SK-N-SH treated with all-trans-retinoic acid at 6 μM for 48 hours (cell line): ENCODE results near the gene STK39.

ENCODE experiments used
- ATAC-seq: fragments of 200-7000 bp; cut with Tn5 transposase; 3 replicates; pipeline ENCODE4 v1.9.1; 2020; ENCODE audit warnings: mild to moderate bottlenecking, moderate library complexity
- ARNTL ChIP-seq: fragments of 450-650 bp; formaldehyde crosslinking; IDR thresholded peaks from 2 replicates; pipeline ENCODE4 v1.5.0; 2020; ENCODE audit warnings: low read depth, mild to moderate bottlenecking, moderate library complexity, borderline replicate concordance
- BACH2 ChIP-seq: fragments of 250-450 bp; sonication (Bioruptor Pico); IDR thresholded peaks from 2 replicates; pipeline ENCODE4 v1.9.0; 2021; ENCODE audit warnings: mild to moderate bottlenecking, borderline replicate concordance
- CREB5 ChIP-seq: fragments of 250-450 bp; sonication (Bioruptor Pico); IDR thresholded peaks from 2 replicates; pipeline ENCODE4 v1.5.1; 2020; ENCODE audit warnings: low read depth, mild to moderate bottlenecking, moderate library complexity
- CSDC2 ChIP-seq: fragments of 250-450 bp; sonication (Bioruptor Pico); IDR thresholded peaks from 2 replicates; pipeline ENCODE4 v1.5.0; 2020; ENCODE audit warnings: mild to moderate bottlenecking, moderate library complexity
- CSRNP3 ChIP-seq: fragments of 250-450 bp; sonication (Bioruptor Pico); IDR thresholded peaks from 2 replicates; pipeline ENCODE4 v1.5.1; 2021; ENCODE audit warnings: mild to moderate bottlenecking, moderate library complexity
- ESRRG ChIP-seq: fragments of 250-450 bp; sonication (Bioruptor Pico); IDR thresholded peaks from 2 replicates; pipeline ENCODE4 v1.6.1; 2021; ENCODE audit warnings: mild to moderate bottlenecking
- GLIS3 ChIP-seq: fragments of 250-450 bp; sonication (Bioruptor Pico); IDR thresholded peaks from 2 replicates; pipeline ENCODE4 v1.5.0; 2020; ENCODE audit warnings: mild to moderate bottlenecking, moderate library complexity
- ISL1 ChIP-seq: fragments of 250-450 bp; sonication (Bioruptor Pico); IDR thresholded peaks from 2 replicates; pipeline ENCODE4 v2.1.2; 2022; ENCODE audit warnings: mild to moderate bottlenecking, moderate library complexity
- OSR1 ChIP-seq: fragments of 250-450 bp; sonication (Bioruptor Pico); IDR thresholded peaks from 2 replicates; pipeline ENCODE4 v1.8.0; 2022; ENCODE audit warnings: moderate library complexity, mild to moderate bottlenecking, inconsistent platforms
- POU6F1 ChIP-seq: fragments of 250-450 bp; sonication (Bioruptor Pico); IDR thresholded peaks from 2 replicates; pipeline ENCODE4 v1.8.0; 2021; ENCODE audit warnings: low read depth, mild to moderate bottlenecking, moderate library complexity, borderline replicate concordance
- PPARA ChIP-seq: fragments of 250-450 bp; sonication (Bioruptor Pico); IDR thresholded peaks from 2 replicates; pipeline ENCODE4 v1.5.0; 2020; ENCODE audit warnings: mild to moderate bottlenecking, borderline replicate concordance
- SNAI2 ChIP-seq: fragments of 250-450 bp; sonication (Bioruptor Pico); IDR thresholded peaks from 2 replicates; pipeline ENCODE4 v1.5.0; 2020; ENCODE audit warnings: mild to moderate bottlenecking, moderate library complexity
- TCF4 ChIP-seq: fragments of 250-450 bp; sonication (Bioruptor Pico); IDR thresholded peaks from 2 replicates; pipeline ENCODE4 v1.8.0; 2021; ENCODE audit warnings: mild to moderate bottlenecking, moderate library complexity, borderline replicate concordance
- TOX ChIP-seq: fragments of 250-450 bp; sonication (Bioruptor Pico); IDR thresholded peaks from 2 replicates; pipeline ENCODE4 v1.8.0; 2021; ENCODE audit warnings: mild to moderate bottlenecking, moderate library complexity, borderline replicate concordance
- TSHZ2 ChIP-seq: fragments of 250-450 bp; sonication (Bioruptor Pico); IDR thresholded peaks from 2 replicates; pipeline ENCODE4 v1.5.0; 2020; ENCODE audit warnings: mild to moderate bottlenecking, moderate library complexity
- ZC3H10 ChIP-seq: fragments of 250-450 bp; sonication (Bioruptor Pico); IDR thresholded peaks from 2 replicates; pipeline ENCODE4 v1.5.1; 2021; ENCODE audit warnings: mild to moderate bottlenecking, moderate library complexity
- ZFP3 ChIP-seq: fragments of 250-450 bp; sonication (Bioruptor Pico); IDR thresholded peaks from 2 replicates; pipeline ENCODE4 v1.5.0; 2020; ENCODE audit warnings: mild to moderate bottlenecking, moderate library complexity
- ZFP30 ChIP-seq: fragments of 450-650 bp; formaldehyde crosslinking; IDR thresholded peaks from 2 replicates; pipeline ENCODE4 v1.5.0; 2022; ENCODE audit warnings: mild to moderate bottlenecking, moderate library complexity
- ZNF565 ChIP-seq: fragments of 450-650 bp; formaldehyde crosslinking; conservative IDR thresholded peaks from 2 replicates; pipeline ENCODE4 v1.5.0; 2020; ENCODE audit warnings: low read depth, mild to moderate bottlenecking, moderate library complexity
- ZNF8 ChIP-seq: fragments of 450-650 bp; formaldehyde crosslinking; IDR thresholded peaks from 2 replicates; pipeline ENCODE4 v1.5.0; 2020; ENCODE audit warnings: mild to moderate bottlenecking, moderate library complexity

The STK39 gene

GRCh38 chr2:167945660-167946368, 301.6 kb downstream of the STK39 start:
- TF ChIP-seq TSHZ2 (CRISPR knock-in tag) = no peak
- no peak for TF ChIP-seq CSDC2 (CRISPR knock-in tag)
- TF ChIP-seq ZFP30 (CRISPR knock-in tag) = no peak
- no peak for TF ChIP-seq BACH2 (CRISPR knock-in tag)
- TF ChIP-seq TOX (CRISPR knock-in tag) = no peak
- TF ChIP-seq ESRRG (CRISPR knock-in tag) = no peak
- TF ChIP-seq ZNF8 = no peak
- no peak for TF ChIP-seq ZFP3
- TF ChIP-seq GLIS3 = no peak
- no peak for ATAC-seq

GRCh38 chr2:167944825-167945659, 302.4 kb downstream of the STK39 start:
- TF ChIP-seq PPARA (CRISPR knock-in tag) (no peak), SNAI2 (CRISPR knock-in tag) (no peak), ARNTL (CRISPR knock-in tag) (no peak), CSDC2 (CRISPR knock-in tag) (no peak), ESRRG (CRISPR knock-in tag) (no peak), TOX (CRISPR knock-in tag) (no peak), CSRNP3 (CRISPR knock-in tag) (no peak), OSR1 (no peak), ZNF565 (CRISPR knock-in tag) (no peak), ZFP3 (no peak), CREB5 (CRISPR knock-in tag) (no peak), POU6F1 (CRISPR knock-in tag) (no peak), ISL1 (no peak), TCF4 (CRISPR knock-in tag) (no peak)
- TF ChIP-seq, all 23 proteins: peak for 0
- ATAC-seq = no peak

GRCh38 chr2:167943897-167944296, 303.5 kb downstream of the STK39 start:
- TF ChIP-seq BACH2 (CRISPR knock-in tag) = no peak
- no peak for TF ChIP-seq ZC3H10
- TF ChIP-seq ESRRG (CRISPR knock-in tag) = no peak
- TF ChIP-seq POU6F1 (CRISPR knock-in tag) = no peak
- ATAC-seq = no peak; the same call in 2 of the 3 replicates
